HL-60/S4 (cell line): ENCODE results near the gene ZP1.

ENCODE experiments used
- in situ Hi-C: fragments of 300-500 bp; cut with MboI; formaldehyde crosslinking; loops from 2 replicates; pipeline ENCODE4 v1.14.3; 2022; ENCODE audit warnings: low sequenced_read_pairs

The ZP1 gene

DNA sequence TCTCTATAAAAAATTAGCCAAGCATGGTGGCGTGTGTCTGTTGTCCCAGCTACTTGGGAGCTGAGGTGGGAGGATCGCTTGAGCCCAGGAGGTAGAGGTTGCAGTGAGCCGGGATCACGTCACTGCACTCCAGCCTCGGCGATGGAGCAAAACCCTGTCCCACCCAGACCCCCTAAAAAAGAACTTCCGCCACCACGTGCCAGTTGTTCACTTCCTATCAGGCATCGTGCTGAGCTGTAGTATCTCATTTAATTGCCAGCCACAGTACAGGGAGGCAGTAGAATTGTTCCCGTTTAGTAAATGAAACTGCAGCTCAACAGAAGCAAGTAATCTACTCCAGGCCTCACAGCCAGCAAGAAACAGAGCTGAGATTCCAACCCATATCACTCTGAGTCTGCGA, 53.9 kb downstream of the ZP1 start:
- in situ Hi-C loops: no loop called here

DNA sequence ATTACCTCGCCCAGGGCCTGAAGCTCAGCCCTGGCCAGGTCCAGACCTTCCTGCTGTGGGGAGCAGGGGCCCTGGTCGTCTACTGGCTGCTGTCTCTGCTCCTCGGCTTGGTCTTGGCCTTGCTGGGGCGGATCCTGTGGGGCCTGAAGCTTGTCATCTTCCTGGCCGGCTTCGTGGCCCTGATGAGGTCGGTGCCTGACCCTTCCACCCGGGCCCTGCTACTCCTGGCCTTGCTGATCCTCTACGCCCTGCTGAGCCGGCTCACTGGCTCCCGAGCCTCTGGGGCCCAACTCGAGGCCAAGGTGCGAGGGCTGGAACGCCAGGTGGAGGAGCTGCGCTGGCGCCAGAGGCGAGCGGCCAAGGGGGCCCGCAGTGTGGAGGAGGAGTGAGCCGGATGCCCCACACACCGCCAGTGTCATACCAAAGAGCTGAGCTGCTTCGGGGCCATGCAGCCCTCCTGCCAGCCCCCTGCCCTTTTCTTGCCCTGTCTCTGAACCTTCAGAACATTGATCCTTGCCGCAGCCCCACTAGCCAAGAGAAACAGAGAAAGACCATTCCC, 54.5 kb downstream of the ZP1 start:
- in situ Hi-C loops: no loop called here

DNA sequence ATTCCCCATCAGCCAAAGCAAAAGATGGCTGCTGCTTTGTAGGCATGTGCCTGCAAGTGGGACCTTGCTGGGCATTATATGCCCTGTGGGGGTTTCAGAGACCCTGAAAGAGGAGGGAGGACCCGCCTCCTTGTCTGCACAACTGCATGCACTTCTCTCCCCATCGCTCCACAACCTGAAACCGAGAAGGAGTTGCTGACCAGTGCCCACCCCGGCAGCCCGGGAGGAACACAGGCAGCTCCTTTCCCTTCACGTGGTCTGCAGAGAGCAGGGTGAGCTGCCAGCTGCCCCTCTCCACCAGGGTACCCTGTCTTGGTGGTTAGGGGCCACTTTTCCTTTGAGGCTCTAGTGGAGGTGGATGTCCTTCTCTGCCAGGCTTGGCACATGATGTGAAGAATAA, 55.6 kb downstream of the ZP1 start:
- in situ Hi-C loops: no loop called here

DNA sequence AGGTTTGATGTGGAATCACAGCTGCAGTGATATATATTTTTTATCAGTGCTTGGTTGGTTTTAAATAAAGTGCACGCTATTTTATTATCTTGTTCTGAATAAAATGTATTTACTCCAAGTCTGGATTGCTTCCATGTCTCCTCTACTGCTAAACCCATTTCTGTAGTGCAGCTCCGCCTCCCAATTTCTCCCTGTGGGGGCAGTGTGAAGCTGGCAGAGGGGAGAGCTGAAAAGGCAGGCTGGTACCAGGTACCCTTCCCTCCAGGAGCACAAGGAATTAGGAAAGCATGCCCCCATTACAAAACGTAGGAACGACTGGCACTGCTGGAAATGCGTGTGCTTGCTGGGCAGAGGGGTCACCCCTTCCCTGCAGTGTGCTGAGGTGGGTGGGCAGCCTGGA, 56.0 kb downstream of the ZP1 start:
- in situ Hi-C loops: no loop called here

DNA sequence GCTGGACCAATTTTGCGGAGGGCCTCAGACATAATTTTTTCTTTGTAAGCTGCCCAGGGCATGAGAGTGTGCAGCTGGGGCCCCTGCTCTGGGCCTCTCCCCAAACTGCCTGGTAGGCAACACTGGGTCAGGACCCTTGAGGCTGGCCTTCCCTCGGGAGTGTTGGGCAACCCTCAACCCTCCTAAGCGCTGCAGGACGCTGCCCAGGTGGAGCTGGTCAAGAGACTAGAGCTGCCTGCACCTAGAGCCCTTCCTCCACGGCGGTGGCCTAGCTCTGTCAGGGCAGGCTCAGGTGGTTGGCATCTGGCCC, 56.4 kb downstream of the ZP1 start:
- in situ Hi-C loops: no loop called here

DNA sequence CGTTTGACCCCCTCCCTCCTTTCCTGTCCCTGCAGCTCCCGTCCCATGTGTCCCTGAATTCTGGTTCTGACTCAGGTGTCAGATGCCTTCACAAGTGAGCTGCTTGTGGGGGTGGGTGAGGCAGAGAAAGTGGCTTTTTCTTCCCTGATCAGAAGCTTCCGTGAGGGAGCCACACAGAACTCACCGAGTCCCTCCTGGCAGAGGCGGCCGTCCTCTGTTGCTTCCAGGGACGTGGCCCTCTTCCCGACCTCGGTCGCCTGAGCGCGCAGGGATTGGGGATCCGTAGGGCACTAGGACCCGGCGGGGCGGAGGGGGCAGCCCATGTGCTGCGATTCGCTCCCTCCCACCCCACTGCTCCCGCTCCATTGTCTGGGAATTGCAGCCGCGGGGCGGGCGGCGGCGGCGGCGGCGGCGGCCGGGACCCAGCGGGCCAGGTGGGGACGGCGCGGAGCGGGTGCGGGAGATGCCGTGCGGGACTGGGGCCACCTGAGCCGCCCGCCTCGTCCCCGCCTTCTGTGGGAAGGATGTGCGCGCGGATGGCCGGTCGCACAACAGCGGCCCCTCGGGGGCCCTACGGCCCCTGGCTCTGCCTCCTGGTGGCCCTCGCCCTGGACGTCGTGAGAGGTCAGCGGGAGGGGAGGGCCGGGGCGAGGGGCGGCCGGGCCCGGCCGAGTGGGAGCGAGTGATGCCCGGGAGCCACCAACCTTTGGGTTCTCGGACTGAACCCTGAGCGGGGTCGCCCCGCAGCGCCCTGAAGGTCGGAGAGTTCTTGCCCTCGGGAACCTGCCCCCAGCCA, 57.0 kb downstream of the ZP1 start, which contains the start of gene TMEM132A:
Gene TMEM132A (plus strand): TSS at position 351 of the 796 bp plus-strand sequence. CDS start 174 bp downstream, at position 525.
- in situ Hi-C loops: no loop called here
